ENCODE data around the gene PIAS4. TPM values are rescaled to one million over a fixed set of nuclear protein-coding genes. Genes with fewer than 3 reads are reported as not detected.
"Not testable (repeated sequence)": the region's sequence is repeated elsewhere in the genome, so short reads cannot be mapped to it uniquely, and the experiment has no call there.

Gene PIAS4
- total RNA-seq, 4 donors from 2014 or later, result 23.0 to 32.4 (median 26.3) TPM

DNA sequence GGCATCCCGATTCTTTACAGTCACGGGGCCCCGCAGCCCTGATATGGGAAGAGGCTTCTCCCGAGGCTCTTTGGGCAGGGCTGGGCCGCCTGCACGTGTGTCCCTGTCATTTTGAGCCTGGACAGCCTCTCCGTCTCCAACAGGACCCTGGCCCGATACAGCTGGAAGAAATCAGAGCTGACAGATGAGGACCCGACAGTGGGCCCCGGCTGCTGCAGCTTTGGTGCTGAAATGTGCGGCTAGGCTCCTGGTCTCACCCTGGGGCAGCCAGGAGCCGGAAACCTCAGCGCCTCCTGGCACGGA, 3.2 kb downstream of the PIAS4 start:
- Histone ChIP-seq H3K4me3 (peak overlapping the region in 1 of 4 donors; percentile 7), H3K9me3 (no peaks in the 10 kb centered on the region)
- 56% methylated on average over 9 to 13 of the region's 14 CpGs for WGBS, 2 donors

DNA sequence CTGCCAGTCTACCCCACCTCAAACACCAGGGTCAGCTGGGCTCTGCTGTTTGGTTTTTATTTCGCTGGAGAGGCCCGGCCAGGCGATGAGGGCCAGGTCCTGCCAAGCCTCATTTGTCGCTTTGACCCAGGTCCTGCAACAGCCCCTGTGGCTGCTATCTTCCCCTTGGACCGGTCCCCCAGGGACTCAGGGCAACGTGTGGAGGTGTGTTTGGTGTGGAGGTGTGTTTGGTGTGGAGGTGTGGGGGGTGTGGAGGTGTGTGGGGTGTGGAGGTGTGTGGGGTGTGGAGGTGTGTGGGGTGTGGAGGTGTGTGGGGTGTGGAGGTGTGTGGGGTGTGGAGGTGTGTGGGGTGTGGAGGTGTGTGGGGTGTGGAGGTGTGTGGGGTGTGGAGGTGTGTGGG, 3.9 kb downstream of the PIAS4 start:
- Histone ChIP-seq H3K36me3 (peaks cover 3 to 36% (median 12%) of the 10 kb centered on the region in 3 donors), H3K27ac (peak overlapping the region in 3 of 4 donors; percentile 55 to 99 (median 89)), H3K4me1 (peaks cover 0 to 82% (median 67%) of the 10 kb centered on the region in 4 donors)
- not testable (repeated sequence) for DNase-seq (ENCODE audit: low spot score in 2 of 2); H3K9me3 ChIP-seq; H3K4me3 ChIP-seq; H3K27me3 ChIP-seq
- WGBS, 2 donors, result 66 to 68% methylated on average over 6 of the region's 6 CpGs

More for the DNA sequence above, 3.2 kb downstream of the PIAS4 start:
- H3K36me3 ChIP-seq, result peaks cover 3 to 30% (median 12%) of the 10 kb centered on the region in 3 donors
- H3K27ac ChIP-seq, result peak overlapping the region; percentile 12 to 99 (median 72)
- TF ChIP-seq, protein P1, sequence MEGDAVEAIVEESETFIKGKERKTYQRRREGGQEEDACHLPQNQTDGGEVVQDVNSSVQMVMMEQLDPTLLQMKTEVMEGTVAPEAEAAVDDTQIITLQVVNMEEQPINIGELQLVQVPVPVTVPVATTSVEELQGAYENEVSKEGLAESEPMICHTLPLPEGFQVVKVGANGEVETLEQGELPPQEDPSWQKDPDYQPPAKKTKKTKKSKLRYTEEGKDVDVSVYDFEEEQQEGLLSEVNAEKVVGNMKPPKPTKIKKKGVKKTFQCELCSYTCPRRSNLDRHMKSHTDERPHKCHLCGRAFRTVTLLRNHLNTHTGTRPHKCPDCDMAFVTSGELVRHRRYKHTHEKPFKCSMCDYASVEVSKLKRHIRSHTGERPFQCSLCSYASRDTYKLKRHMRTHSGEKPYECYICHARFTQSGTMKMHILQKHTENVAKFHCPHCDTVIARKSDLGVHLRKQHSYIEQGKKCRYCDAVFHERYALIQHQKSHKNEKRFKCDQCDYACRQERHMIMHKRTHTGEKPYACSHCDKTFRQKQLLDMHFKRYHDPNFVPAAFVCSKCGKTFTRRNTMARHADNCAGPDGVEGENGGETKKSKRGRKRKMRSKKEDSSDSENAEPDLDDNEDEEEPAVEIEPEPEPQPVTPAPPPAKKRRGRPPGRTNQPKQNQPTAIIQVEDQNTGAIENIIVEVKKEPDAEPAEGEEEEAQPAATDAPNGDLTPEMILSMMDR (IDR thresholded peaks at IDR 0.05), result no peak
- TF ChIP-seq POLR2A (IDR thresholded peaks at IDR 0.05) (no peak), EP300 (IDR thresholded peaks at IDR 0.05) (no peak)
- H3K27me3 ChIP-seq, result no peaks in the 10 kb centered on the region
- no peak for DNase-seq (ENCODE audit: low spot score in 2 of 2)
- peaks cover 0 to 80% (median 62%) of the 10 kb centered on the region in 4 donors for H3K4me1 ChIP-seq

DNA sequence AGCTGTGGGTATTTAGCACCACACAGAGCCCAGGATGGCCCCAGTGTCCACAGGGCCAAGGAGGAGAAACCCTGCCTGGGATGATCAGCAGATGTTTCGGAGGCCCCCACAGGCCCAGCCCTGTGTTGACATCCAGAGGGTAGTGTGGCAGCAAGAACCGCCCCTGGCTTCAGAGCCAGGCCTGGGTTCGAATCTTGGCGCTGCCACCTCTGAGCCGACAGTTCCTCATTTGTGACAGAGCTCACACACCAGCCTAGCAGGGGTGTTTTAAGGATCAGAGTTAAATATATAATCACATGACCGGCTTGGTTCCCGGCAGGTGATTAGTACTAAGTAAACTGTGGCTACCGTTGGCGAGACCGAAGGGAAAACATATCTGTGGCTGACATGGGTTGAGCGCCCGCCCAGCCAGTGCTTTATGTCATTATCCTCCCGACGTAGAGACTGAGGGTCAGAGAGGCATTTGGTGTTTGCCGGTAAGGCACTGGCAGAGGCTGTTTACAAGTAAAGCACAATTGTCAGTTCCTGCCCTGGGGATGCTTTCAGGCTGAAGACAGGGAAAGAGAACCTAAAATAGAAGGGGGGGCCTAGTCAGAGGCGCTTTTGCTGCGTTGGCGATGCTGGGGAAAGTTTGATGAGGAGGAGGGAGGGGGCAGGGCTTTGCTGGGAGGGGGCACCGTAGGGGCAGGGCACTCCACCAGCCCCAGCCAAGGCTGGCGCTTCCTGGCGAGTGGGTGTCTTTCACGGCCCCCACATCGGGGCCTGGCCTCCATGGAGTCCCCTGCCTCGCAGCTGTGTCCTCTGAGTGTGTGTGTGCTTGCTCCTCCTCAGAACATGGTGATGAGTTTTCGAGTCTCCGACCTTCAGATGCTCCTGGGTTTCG, 4.8 kb downstream of the PIAS4 start:
- Histone ChIP-seq H3K4me1 (peaks cover 0 to 88% (median 71%) of the 10 kb centered on the region in 4 donors), H3K9me3 (no peaks in the 10 kb centered on the region)
- 63 to 72% methylated on average over 25 to 27 of the region's 27 CpGs for WGBS, 2 donors

DNA sequence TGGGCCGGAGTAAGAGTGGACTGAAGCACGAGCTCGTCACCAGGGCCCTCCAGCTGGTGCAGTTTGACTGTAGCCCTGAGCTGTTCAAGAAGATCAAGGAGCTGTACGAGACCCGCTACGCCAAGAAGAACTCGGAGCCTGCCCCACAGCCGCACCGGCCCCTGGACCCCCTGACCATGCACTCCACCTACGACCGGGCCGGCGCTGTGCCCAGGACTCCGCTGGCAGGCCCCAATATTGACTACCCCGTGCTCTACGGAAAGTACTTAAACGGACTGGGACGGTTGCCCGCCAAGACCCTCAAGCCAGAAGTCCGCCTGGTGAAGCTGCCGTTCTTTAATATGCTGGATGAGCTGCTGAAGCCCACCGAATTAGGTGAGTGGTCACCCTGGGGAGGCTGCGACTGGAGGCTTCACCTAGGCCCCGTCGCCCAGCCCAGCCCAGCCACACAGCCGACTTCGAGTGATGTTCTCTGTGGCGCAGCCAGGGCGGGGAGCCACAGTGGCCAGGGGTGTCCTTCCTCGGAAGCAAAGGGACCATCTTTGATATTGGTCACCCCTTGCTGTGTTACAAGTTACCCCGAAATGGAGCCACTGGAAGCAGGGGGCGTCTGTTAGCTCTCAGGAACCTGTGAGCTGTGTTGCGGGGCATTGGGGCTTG, 5.6 kb downstream of the PIAS4 start:
- Histone ChIP-seq H3K4me3 (no peak overlapping the region), H3K27me3 (no peaks in the 10 kb centered on the region), H3K9me3 (no peaks in the 10 kb centered on the region), H3K4me1 (peaks cover 0 to 96% (median 73%) of the 10 kb centered on the region in 4 donors), H3K36me3 (peaks cover 3 to 36% (median 12%) of the 10 kb centered on the region in 3 donors), H3K27ac (peak overlapping the region; percentile 77 to 95 (median 87))
- 90 to 94% methylated on average over 21 to 28 of the region's 33 CpGs for WGBS, 2 donors
- DNase-seq (ENCODE audit: low spot score in 2 of 2), result no peak
- TF ChIP-seq EP300 (IDR thresholded peaks at IDR 0.05) (no peak), POLR2A (IDR thresholded peaks at IDR 0.05) (no peak)
- TF ChIP-seq, protein P1 (IDR thresholded peaks at IDR 0.05), result no peak

More for the DNA sequence above, 4.8 kb downstream of the PIAS4 start:
- peaks cover 3 to 36% (median 12%) of the 10 kb centered on the region in 3 donors for H3K36me3 ChIP-seq
- TF ChIP-seq POLR2A (IDR thresholded peaks at IDR 0.05) (no peak), EP300 (IDR thresholded peaks at IDR 0.05) (no peak)
- TF ChIP-seq, protein P1 (IDR thresholded peaks at IDR 0.05), result no peak
- H3K27me3 ChIP-seq, result no peaks in the 10 kb centered on the region
- DNase-seq (ENCODE audit: low spot score in 2 of 2), result no peak
- no peak overlapping the region for H3K4me3 ChIP-seq
- H3K27ac ChIP-seq, result peak overlapping the region in 3 of 4 donors; percentile 77 to 95 (median 91)

DNA sequence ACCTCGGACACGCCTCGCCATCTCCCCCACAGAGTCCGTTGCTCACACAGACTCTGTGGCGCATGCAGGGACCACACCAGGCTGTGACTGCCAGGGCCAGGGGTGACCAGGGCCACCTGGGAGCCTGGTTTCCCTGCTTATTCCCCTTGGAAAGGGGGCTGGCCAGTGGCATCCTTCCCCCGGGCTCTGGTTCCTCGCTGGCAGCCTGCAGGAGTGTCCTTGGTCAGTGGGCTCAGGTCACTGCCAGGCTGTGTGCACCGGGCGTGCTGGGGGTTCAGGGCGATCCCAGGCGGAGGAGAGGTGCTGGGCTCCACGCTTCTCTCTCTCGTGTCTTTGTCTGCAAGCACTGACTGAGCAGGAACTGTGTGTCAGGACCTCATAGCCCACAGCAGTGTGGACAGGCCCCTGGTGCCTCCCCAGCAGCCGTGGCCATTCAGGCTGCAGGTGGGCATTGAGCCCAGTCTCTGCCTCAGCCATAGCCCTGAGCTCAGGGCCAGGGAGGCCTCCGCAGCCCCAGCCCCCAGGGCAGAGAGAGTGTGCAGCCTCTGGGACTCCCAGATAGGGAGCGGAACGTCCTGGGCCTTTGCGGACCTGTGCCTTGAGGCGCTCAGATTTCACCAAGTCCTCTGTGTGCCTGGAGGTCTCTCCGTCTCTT, 6.5 kb downstream of the PIAS4 start:
- TF ChIP-seq POLR2A (IDR thresholded peaks at IDR 0.05), result no peak
- TF ChIP-seq, protein P1 (IDR thresholded peaks at IDR 0.05), result no peak
- no peak for TF ChIP-seq EP300 (IDR thresholded peaks at IDR 0.05)
- peak overlapping the region; percentile 77 to 95 (median 87) for H3K27ac ChIP-seq
- DNase-seq (ENCODE audit: low spot score in 2 of 2), result no peak
- peak overlapping the region in 1 of 4 donors; percentile 32 for H3K4me3 ChIP-seq
- peaks cover 0 to 96% (median 70%) of the 10 kb centered on the region in 4 donors for H3K4me1 ChIP-seq
- H3K27me3 ChIP-seq, result no peaks in the 10 kb centered on the region
- H3K36me3 ChIP-seq, result peaks cover 3 to 36% (median 12%) of the 10 kb centered on the region in 3 donors
- H3K9me3 ChIP-seq, result no peaks in the 10 kb centered on the region
- WGBS, 2 donors, result 72 to 73% methylated on average over 17 to 18 of the region's 20 CpGs
